GM23248 (cell line): ENCODE measurements around the gene ADAMTSL1. TPM values are rescaled to one million over a fixed set of nuclear protein-coding genes. Genes with fewer than 3 reads are reported as not detected.

Experiments used
- DNase-seq: peaks from one replicate; pipeline ENCODE4 v3.0.0-alpha.2; 2015
- H2AFZ ChIP-seq: fragments of 200-600 bp; sonication (generic); 2 replicates; pipeline ENCODE4 v1.6.1; 2016; ENCODE audit warnings: antibody characterized with exemption
- H3F3A ChIP-seq: fragments of 200-600 bp; sonication (generic); 2 replicates; pipeline ENCODE4 v1.6.1; 2016; ENCODE audit warnings: mild to moderate bottlenecking, antibody characterized with exemption, mixed run types; ENCODE audit not compliant: insufficient read depth
- H3K27ac ChIP-seq: fragments of 200-600 bp; sonication (generic); 2 replicates; pipeline ENCODE4 v1.5.1; 2016; ENCODE audit warnings: mild to moderate bottlenecking
- H3K27me3 ChIP-seq: fragments of 200-600 bp; sonication (generic); replicated peaks from 2 replicates; pipeline ENCODE4 v1.6.1; 2016; ENCODE audit warnings: mild to moderate bottlenecking; ENCODE audit not compliant: insufficient read depth
- H3K36me3 ChIP-seq: fragments of 200-600 bp; sonication (generic); 2 replicates; pipeline ENCODE4 v1.6.1; 2016; ENCODE audit warnings: low read depth, mild to moderate bottlenecking
- H3K4me1 ChIP-seq: fragments of 200-600 bp; sonication (generic); 2 replicates; pipeline ENCODE4 v1.6.1; 2016; ENCODE audit warnings: mild to moderate bottlenecking; ENCODE audit not compliant: insufficient read depth
- H3K4me2 ChIP-seq: fragments of 200-600 bp; sonication (generic); one replicate; pipeline ENCODE4 v1.6.1; 2016; ENCODE audit warnings: mild to moderate bottlenecking; ENCODE audit not compliant: unreplicated experiment
- H3K4me3 ChIP-seq: fragments of 200-600 bp; sonication (generic); 2 replicates; pipeline ENCODE4 v1.5.1; 2016; ENCODE audit warnings: mild to moderate bottlenecking
- H3K79me2 ChIP-seq: fragments of 200-600 bp; sonication (generic); 2 replicates; pipeline ENCODE4 v1.6.1; 2016; ENCODE audit warnings: mild to moderate bottlenecking; ENCODE audit not compliant: insufficient read depth
- H3K9ac ChIP-seq: fragments of 200-600 bp; sonication (generic); 2 replicates; pipeline ENCODE4 v1.6.1; 2016; ENCODE audit warnings: mild to moderate bottlenecking
- H3K9me2 ChIP-seq: fragments of 200-600 bp; sonication (generic); 2 replicates; pipeline ENCODE4 v1.6.1; 2016; ENCODE audit warnings: mixed run types, mild to moderate bottlenecking, moderate library complexity; ENCODE audit not compliant: insufficient read depth
- H3K9me3 ChIP-seq: fragments of 200-600 bp; sonication (generic); one replicate; pipeline ENCODE4 v1.6.1; 2017; ENCODE audit warnings: low read depth
- H4K20me1 ChIP-seq: fragments of 200-600 bp; sonication (generic); 2 replicates; pipeline ENCODE4 v1.6.0; 2016; ENCODE audit not compliant: insufficient read depth
- EZH2 ChIP-seq: fragments of 200-600 bp; sonication (generic); IDR thresholded peaks from 2 replicates; pipeline ENCODE4 v1.6.1; 2018; ENCODE audit warnings: antibody characterized with exemption, mild to moderate bottlenecking; ENCODE audit not compliant: insufficient read depth, poor library complexity, severe bottlenecking
- EZH2phosphoT487 ChIP-seq: fragments of 200-600 bp; sonication (generic); IDR thresholded peaks from 2 replicates; pipeline ENCODE4 v1.6.1; 2018; ENCODE audit warnings: antibody characterized with exemption, moderate library complexity, mild to moderate bottlenecking, low read depth; ENCODE audit not compliant: insufficient read depth
- WGBS, 2 experiments: methylation state at CpG; one replicate each; pipeline ENCODE4 v1.1.6; 2015 to 2017; ENCODE audit warnings: low lambda C conversion rate in 2 of 2, low coverage in 1 of 2; ENCODE audit errors: missing lambda C conversion rate in 2 of 2; 5-methylcytosine and 5-hydroxymethylcytosine counted together
- in situ Hi-C: fragments of 300-500 bp; cut with MboI; formaldehyde crosslinking; loops from 2 replicates; pipeline ENCODE4 v1.15.0; 2020
- polyA plus RNA-seq: library from polyadenylated mRNA; unstranded; fragments of >200 nt; fragmentation: Nextera tagmentation; extraction: Ambion mirVana; gene quantifications from 2 replicates; pipeline ENCODE4 v1.2.1, GENCODE V29; 2016
- total RNA-seq: library from RNA; depleted of rRNA; stranded (reverse); fragments of >200 nt; shearing (Covaris generic); gene quantifications from 2 replicates; pipeline ENCODE4 v1.2.3, GENCODE V29; 2014

ADAMTSL1 gene
- total and polyA plus RNA-seq, 2 experiments from 2014 or later: 77.0 to 273 TPM

- Histone ChIP-seq H3K9ac (no peak overlapping the region), H3K36me3 (peaks cover 56% of the 10 kb centered on the region), H3K27ac (no peak overlapping the region), H3K4me3 (no peak overlapping the region), H4K20me1 (no peaks in the 10 kb centered on the region), H3K27me3 (no peaks in the 10 kb centered on the region), H3K4me1 (peaks cover 55% of the 10 kb centered on the region), H3K9me3 (no peaks in the 10 kb centered on the region), H3K4me2 (no peak overlapping the region), H3F3A (peaks cover 71% of the 10 kb centered on the region), H3K79me2 (peaks cover 88% of the 10 kb centered on the region), H3K9me2 (no peaks in the 10 kb centered on the region), H2AFZ (no peak overlapping the region)
- WGBS, 2 experiments: 55% methylated on average over 2 of the region's 2 CpGs
- in situ Hi-C loops: loop anchor here (10.0 kb wide), 1 partner anchor 58 kb away; no protein-coding TSS in a partner anchor
- TF ChIP-seq EZH2phosphoT487 (no peak), EZH2 (no peak)
- no peak for DNase-seq
Observed at GRCh38 chr9:18636781-18637180, 162.8 kb downstream of the ADAMTSL1 start.

- Histone ChIP-seq H3K27me3 (no peaks in the 10 kb centered on the region), H3K79me2 (peaks cover 85% of the 10 kb centered on the region), H3K4me2 (no peak overlapping the region), H2AFZ (no peak overlapping the region), H3K27ac (peak overlapping the region; percentile 20), H4K20me1 (no peaks in the 10 kb centered on the region), H3K4me3 (no peak overlapping the region), H3K9me2 (no peaks in the 10 kb centered on the region), H3K9me3 (no peaks in the 10 kb centered on the region), H3K4me1 (peaks cover 36% of the 10 kb centered on the region), H3K36me3 (peaks cover 70% of the 10 kb centered on the region), H3F3A (peaks cover 68% of the 10 kb centered on the region), H3K9ac (no peak overlapping the region)
- peak; percentile 35 for DNase-seq
- no peak for TF ChIP-seq EZH2phosphoT487
- TF ChIP-seq EZH2: no peak
- whole genome bisulfite sequencing, 2 experiments: 77 to 78% methylated on average over 7 of the region's 7 CpGs
- in situ Hi-C loops: loop anchor here (10.0 kb wide), 1 partner anchor 56 kb away; no protein-coding TSS in a partner anchor
Observed at GRCh38 chr9:18638371-18639249, 164.7 kb downstream of the ADAMTSL1 start.

DNA sequence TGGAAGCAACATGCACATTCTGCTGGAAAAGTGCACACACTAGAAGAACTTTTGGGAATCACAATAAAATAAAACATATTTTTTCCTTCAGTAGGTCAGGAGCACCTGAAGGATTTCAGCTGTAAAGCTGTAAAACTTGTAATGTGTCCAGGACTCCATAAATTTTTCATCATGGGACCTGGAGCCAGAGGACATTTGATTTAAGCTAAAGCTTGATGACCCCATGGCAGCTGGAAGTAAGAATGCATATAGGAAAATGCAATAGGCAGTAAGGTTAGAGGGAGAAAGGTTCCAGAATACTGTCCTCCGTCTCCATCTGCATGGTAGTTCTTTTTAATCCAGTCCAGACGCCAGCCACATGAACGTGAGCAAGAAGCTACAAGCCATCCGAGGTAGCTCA, 166.0 kb downstream of the ADAMTSL1 start:
- Histone ChIP-seq H3K4me1 (peaks cover 29% of the 10 kb centered on the region), H3F3A (peaks cover 62% of the 10 kb centered on the region), H3K4me3 (no peak overlapping the region), H3K36me3 (peaks cover 75% of the 10 kb centered on the region), H2AFZ (no peak overlapping the region), H4K20me1 (no peaks in the 10 kb centered on the region), H3K27ac (no peak overlapping the region), H3K27me3 (no peaks in the 10 kb centered on the region), H3K9me3 (no peaks in the 10 kb centered on the region), H3K9ac (no peak overlapping the region), H3K9me2 (no peaks in the 10 kb centered on the region), H3K79me2 (peaks cover 78% of the 10 kb centered on the region), H3K4me2 (no peak overlapping the region)
- TF ChIP-seq EZH2phosphoT487: no peak
- TF ChIP-seq EZH2: no peak
- in situ Hi-C loops: loop anchor here (10.0 kb wide), 1 partner anchor 55 kb away; no protein-coding TSS in a partner anchor
- 80 to 81% methylated on average over 4 of the region's 4 CpGs for WGBS, 2 experiments
- DNase-seq: no peak

DNA sequence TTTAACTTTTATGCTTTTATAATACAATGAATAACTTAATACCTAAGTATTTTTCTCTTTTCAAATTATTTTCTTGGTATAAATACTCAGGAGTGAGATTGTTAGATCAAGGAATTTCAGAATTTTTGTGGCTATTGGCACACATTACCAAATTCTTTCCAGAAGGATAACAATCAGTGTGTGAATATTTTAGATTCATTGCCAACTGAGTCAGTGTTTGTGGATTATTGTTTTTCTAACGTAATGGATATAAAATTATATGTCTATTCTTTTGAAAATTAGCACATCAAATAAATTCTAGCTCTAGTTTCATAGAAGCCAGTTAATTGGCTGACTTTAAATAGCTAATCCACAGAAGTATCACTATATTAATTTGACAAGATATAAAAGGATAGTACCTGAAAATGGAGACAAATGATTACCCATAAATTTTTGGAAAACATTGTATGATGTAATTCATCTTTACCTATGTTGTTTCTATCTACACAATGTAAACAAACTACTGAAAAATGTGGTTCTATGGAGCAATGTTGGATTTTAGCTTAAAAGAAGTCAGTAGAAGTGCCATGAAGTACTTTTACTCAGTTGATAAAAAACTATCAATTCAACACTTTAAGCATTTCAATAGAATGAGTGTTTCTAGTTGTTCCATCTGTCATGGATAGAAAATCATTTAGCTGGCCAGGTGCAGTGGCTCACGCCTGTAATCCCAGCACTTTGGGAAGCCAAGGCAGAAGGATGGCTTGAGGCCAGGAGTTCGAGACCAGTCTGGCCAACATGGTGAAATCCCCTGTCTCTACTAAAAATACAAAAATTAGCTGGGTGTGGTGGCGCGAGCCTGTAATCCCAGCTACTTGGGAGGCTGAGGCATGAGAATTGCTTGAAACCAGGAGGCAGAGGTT, 185.1 kb downstream of the ADAMTSL1 start:
- Histone ChIP-seq H3K4me1 (peaks cover 26% of the 10 kb centered on the region), H3K4me3 (peak overlapping the region; percentile 10), H3K36me3 (peaks cover 74% of the 10 kb centered on the region), H3K9me2 (no peaks in the 10 kb centered on the region), H3K4me2 (peak overlapping the region; percentile 52), H3F3A (peaks cover 69% of the 10 kb centered on the region), H3K9me3 (no peaks in the 10 kb centered on the region), H3K79me2 (peaks cover 44% of the 10 kb centered on the region), H2AFZ (no peak overlapping the region), H3K9ac (0 out of 2 replicates have a peak overlapping the region, but pooled peaks have one; percentile 6), H3K27me3 (no peaks in the 10 kb centered on the region), H3K27ac (peak overlapping the region; percentile 52), H4K20me1 (no peaks in the 10 kb centered on the region)
- in situ Hi-C loops: loop anchor here (10.0 kb wide), 1 partner anchor 64 kb away; no protein-coding TSS in a partner anchor
- 76 to 79% methylated on average over 5 of the region's 5 CpGs for WGBS, 2 experiments
- TF ChIP-seq EZH2 (no peak), EZH2phosphoT487 (0 out of 2 replicates have a peak, but pooled peaks have one; percentile 31)
- DNase-seq: peak; percentile 79
